Activated CD4-positive, alpha-beta T cell treated with anti-CD3 and anti-CD28 coated beads, Interleukin-2, amount 50 U/mL, for 1 hour (primary cell): ENCODE results near the gene HSPA1L.
A peak's percentile ranks its signal among the peaks of the same experiment; 100 is the strongest.

Source experiments
- DNase-seq: peaks from one replicate; pipeline ENCODE4 v3.0.0-alpha.2; 2020

HSPA1L gene

DNA sequence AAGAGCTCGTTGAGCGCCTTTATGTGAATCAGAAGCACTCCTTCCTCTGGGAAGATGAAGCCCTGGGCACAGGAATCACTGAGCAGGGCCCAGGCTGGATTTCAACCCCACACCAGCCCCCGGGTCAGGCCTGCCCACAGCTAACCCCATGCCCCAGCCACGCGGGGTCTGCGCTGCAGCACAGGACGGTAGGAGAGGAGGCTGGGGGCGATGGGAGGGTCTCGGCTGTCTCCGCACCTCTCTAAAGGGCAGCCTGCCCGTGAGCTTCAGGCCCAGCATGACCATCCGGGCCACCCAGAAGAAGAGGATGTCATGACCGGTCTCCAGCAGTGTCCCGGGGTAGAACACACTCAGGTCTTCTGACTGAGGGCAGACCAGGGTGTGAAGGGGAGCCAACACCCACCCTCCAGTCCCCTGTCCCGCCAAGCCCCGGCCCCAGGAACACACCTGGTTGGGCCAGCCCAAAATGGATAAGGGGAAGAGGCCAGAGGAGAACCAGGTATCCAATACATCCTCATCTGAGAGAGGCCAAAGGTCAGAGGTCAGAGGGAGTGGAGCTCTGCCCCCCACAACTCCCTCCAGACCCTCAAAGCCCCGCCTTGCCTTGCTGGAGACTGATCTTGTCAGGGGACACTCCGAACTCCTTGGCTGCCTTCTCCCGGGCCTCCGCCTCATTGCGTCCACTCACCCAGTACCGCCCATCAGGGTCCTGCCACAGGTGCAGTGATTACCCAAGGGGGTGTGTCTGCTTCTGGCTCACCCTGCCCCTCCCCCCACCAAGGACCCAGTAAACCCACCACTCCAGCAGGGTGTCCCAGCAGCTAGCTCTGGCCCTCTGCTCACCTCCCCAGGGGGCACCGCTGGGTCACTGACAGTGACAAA, 33.6 kb downstream of the HSPA1L start:
- no peak for DNase-seq

DNA sequence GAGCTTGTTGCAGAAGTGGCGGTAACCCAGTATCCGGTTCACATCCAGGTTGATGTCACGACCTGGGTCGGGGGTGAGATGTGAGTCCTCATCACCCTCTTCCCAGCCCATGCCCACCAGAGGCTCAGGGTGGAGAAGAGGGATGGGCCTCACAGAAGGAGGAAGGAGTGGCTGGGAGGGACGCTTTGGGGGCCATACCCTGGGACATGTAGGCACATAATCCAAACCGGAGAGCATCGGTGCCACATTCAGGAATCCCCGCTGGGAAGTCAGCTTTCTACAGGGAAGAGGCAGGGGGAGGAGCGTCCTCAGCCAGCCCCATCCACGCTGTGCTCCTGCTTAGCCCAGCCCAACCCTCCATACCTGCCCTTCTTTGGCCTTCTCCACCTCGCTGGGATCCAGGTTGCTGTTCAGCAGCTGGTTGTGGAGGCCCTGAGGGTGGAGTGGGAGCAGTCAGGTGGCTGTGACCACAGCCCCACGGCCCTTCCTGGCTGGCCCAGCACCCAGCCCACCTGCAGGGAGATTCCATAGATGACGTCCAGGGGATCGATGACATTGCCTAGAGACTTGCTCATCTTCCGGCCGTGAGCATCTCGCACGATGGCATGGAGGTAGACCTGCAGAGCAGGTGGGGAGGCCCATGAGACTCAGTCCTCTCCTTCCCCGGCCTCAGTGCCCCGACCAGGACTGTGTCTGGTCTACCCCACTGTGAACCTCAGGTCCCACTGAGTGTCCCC, 34.4 kb downstream of the HSPA1L start:
- DNase-seq: no peak

DNA sequence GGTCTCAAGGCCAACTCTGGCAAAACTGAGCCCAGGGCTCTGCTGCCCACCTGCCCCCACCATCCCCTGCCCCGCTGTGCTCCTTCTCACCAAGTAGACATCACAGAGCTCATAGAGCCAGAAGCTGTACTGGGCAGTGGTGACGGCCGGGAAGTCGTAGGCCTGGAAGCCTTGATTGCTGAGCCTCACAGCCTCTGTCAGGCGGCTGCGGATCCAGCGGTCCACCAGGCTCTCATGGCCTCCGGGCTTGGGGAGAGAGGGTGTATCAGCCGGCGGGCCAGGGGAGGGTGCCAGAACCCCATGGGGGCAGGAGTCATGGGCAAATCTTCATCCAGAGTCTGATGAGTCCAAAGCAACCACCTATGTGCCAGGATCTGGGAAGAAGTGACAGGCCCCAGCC, 35.2 kb downstream of the HSPA1L start:
- DNase-seq: no peak

DNA sequence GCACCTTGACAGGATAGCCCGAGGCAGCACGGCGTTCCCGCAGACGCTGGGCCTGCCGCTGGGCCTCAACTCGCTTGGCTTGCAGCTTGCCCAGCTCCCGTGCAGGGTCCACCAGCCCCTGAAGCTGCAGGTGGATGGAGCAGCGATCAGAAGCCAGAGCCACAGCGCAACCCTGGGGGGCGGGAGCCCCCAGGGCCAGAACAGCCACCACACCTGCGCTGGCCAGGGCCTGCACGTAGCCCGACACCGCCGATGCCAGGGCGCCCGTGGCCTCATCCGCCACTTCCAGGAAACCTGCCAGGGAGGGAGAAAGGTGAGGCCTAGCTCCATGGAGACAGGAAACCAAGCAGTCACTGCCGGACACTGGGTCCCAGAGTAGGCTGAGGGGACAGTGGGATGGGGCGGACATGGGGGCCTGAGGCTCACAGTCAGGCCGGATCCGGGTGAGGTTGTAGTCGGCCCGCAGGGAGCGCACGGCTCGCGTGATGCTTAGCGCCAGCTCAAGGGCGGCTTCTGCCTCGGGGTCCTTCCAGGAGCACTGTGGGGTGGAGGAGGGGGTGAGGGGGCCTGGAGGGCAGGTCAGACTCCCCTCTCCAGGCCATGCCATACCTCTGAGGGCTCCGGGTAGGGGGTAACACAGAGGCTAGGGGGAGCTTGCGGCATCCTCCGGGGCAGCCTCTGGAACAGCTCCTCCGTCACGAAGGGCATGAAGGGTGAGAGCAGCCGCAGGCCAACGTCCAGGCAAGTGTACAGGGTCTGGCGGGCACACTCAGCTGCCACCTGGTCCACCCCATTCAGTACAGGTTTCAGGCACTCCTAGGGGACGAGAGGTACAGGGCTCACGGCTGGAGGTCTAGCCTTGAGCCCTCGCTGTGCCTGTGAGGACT, 35.8 kb downstream of the HSPA1L start:
- DNase-seq: no peak

DNA sequence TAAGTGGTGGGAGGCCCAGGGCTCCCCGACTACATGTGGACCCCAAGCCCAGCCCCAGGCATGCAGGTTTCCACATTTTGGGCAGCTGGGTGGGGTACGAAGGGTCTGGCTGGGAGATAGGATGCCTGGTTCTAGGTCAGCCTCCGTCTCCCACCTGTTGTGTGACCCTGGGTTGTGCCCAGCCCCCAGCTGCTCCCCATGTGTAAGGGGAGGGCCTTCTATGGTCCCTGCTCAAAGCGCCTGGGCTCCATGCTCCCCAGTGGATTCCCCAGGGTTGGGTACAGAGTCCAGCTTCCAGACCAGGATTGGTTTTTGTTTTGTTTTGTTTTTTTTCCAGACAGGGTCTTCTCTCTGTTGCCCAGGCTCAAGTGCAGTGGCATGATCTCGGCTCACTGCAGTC, 36.9 kb downstream of the HSPA1L start:
- DNase-seq: no peak

DNA sequence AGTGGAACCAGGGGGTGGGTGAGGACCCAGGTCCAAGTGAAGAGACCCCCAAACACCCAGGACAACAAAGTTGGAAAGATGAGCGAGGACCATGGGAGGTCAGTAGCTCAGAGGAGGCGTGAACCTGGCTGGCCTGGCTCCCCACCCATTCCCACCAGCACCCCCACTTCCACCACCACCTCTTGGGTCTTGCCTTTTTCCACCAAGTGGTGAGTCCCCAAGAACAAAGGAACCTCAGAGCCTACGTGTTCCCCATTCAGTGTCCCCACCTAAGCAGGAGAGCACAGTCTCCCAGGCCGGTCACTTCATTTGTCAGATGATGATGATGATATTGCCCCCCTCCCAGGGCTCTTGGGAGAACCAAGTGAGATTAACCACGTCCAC, 37.4 kb downstream of the HSPA1L start:
- DNase-seq: no peak

DNA sequence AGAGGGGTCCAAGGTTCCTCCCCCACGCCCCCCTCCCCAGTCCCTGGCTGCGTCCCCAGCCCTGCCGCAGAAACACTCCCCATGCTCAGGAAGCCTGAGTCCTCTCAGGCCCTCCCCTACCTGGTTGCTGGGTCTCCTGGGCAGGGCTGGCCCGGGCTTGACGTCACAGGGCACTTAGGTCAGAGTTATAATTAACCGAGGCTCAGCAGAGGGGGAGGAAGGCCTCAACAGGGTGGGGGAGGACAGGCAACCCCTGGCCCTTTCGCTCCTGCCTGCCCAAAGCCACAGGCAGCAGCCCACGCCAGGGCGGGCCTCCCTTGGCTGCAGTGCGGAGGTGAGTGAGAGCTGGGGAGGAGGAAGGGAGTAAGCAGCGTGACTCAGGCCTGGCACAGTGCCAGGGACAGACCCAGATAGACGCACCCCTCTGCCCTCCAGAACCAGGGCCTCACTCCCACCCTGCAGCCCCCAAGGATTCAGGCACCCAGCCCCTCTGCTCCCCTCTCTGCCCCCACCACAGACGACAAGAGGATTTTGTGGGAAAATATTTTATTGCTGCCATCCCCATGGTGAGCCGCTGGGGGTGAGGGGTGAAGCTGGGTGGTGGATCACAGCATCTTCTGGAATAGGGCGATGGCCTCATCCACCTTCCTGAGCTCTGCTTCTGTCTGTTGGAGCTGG, 38.0 kb downstream of the HSPA1L start, which contains the start of gene VWA7:
Gene VWA7, minus strand, starts transcription at position 340 of the 678 bp plus-strand sequence. CDS start 549 bp downstream, outside the sequence.
- peak; percentile 60 for DNase-seq

DNA sequence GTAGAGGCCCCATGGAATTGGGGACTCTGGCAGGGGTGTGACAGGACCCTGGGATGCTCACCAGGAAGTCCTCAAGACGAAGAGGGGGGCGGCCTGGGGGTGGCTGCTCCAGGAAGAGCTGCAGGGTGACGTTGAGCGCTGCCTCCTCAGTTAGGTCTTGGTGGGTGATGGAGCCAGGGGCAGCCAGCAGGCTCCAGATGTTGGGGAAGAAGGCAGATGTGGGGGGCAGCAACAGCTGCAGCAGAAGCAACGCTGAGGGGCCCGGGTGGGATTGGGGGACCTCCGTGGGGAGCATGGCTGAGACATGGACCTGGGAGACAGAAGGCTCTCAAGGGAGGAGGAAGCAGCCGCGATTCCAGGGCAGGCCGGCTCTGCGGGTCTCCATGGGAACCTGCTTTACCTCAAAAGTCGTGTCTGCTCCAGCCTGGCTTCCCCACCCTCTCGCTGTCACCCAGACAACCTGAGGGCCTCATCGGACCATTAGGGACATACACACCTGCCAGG, 38.5 kb downstream of the HSPA1L start:
- no peak for DNase-seq

DNA sequence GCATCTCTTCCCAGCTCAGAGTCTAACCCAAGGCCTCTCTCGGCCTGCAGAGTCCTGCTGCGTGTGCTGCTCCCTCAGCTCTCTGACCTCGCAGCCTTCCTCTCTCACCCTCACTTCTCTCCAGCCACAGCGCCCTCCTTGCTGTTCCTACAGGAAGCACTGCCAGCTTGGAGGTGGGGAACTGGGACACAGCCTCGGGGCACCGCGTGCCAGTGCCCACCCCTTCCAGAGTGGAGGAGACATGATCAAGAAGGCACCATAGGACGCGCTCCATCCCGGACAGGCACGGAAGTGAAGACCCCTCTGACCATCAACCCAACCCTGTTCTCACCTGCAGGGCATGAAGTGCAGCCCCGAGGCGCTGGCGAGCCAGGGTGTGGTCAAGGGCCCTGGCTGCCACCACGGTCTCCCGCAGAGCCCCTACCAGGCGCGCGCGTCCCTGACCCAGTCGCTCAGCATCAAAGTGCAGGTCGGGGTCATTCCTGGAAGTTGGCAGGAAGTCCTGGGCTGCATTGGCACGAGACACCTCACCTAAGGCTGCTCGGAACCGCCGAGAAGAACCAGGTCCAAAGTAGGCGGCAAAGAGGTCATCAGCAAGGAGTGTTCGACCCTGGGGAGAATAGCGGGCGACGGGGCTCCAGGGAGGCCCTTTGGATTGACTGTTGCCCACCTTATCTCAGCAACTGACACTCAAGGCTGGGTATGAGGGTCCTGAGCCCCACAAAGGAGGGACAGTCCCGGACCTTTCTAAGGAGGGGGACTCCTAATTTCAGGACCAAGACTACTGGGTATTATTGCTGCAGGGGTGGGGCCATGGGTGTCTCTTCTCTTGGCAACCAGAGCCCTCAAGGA, 39.2 kb downstream of the HSPA1L start:
- no peak for DNase-seq

DNA sequence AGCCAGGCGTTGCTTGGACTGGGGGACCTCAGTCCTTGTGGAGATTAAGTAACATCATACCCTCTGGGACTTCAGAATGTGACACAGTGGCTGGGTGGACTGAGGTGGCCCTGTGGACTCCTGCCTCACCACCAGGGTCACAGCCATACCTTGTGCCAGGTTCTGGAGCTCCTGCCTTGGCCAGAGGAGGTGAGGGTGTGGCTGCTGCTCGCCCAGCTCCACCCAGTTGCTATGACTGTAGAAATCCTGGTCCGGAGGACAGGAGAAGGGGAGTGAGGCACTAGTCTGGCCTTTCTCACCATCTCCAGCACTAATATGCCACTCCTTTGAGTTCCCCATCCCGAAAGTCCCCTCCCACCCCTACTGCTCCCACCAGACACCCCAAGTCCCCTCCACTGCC, 39.9 kb downstream of the HSPA1L start:
- DNase-seq: no peak

DNA sequence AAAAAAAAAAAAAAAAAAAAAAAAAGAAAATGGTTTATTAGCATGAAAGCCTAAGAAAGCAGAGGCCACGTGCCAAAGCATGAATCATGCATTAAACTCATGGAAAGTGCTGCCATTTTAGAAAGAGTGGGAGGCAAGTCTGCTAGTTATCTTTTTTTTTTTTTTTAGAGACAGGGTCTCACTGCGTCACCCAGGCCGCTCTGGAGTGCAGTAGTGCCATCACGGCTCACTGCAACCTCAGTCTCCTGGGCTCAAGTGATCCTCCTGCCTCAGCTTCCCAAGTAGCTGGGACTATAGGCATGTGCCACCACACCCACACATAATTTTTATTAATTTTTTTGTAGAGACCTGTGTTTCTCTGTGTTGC, 43.1 kb downstream of the HSPA1L start:
- no peak for DNase-seq

DNA sequence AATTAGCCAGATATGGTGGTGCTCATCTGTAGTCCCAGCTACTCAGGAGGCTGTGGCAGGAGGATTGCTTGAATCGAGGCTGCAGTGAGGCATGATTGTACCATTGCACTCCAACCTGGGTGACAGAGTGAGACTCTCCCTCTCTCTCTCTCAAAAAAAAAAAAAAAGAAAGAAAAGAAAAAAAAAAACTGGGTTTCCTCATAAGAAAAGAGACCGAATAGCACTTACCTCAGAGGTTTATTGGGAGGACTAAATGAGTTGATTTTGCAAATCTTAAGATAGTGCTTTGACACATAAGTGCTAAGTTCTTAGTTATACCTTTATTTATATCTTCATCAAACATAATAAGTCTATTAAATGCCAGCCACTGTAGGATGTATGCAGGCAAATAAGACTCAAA, 44.2 kb downstream of the HSPA1L start:
- DNase-seq: no peak

DNA sequence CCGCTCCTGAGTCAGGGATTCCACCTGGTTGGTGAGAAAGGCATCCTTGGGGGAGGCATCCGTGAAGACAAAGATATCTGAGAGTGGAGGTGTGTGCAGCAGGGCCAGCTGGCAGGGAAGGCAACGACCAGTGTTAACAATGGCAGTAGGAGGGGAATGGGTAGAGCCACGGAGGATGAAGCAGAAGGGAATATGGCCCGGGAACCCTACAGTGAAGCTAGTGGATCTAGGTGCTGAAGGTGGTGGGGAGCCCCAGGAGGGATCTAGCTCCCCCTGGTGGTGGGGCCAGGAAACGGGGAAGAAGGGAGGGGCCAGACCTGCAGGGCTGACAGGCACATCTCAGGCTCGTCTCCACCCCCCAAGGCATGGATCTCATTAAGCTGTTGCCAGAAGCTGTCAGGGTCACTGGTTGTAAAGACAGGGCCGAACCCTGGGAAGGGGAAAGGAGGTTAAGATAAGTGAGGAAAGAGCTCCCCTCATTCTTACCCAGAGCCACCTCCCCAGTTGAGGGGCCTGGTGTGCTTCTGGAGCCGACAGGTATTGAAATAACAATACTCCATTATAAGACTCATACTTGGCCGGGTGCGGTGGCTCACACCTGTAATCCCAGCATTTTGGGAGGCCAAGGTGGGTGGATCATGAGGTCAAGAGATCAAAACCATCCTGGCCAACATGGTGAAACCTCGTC, 45.3 kb downstream of the HSPA1L start:
- DNase-seq: peak; percentile 81

DNA sequence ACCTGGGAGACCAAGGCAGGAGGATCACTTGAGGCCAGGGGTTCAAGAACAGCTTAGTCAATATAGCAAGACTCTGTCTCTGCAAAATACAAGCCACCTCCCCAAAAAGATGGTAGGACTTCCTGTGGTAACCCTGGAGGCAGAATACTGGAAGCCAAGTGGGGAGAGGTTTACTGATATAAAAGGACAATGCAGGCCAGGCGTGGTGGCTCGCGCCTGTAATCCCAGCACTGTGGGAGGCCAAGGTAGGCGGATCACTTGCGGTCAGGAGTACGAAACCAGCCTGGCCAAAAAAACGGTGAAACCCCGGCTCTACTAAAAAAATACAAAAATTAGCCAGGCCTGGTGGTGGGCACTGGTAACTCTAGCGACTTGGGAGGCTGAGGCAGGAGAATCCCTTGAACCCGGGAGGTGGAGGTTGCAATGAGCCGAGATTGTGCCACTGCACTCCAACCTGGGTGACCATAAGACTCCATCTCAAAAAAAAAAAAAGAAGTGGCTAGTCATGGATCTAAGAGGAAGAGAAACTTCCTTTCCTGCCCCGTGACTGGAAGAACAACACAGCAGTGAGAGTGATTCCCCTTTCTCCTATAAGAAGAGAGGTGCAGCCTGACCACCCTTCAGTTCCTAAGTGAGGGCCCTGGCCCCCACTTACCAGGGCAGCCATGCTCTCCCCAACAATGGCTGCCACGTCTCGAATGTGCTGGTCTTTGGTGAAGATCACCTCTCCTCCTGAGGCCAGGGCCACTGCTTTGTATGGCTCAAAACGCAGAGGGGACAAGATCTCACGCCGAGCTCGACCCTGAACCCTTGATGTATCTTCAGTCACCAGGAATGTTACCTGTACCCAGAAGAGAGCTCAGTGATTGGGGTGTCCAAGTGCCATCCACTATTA, 46.5 kb downstream of the HSPA1L start:
- DNase-seq: no peak

DNA sequence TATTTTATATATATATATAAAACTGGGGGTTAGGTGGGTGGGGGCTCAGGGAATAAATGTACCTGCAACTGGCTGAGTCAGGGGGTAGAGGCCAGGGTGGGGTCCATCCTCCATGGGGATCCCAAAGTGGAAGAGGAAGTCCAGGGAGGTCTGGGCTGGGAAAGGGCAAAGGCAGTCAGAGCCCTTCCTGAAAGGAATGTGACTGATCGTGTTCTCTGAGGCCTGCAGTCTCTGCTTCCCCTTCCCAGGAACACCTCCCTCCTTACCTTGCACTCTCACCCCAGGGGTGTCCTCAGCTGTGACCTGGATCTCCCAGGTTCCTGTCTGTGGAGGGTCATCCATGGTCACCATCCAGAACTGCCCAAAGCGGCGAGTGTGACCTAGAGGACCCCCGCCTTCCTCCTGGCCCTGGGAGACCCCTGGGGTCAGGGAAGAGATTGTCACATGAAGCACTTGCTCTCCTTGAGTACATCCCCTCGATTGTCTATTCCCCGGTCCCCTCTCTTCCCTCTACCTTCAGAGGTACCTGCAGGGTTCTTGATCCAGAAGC, 47.9 kb downstream of the HSPA1L start:
- no peak for DNase-seq

DNA sequence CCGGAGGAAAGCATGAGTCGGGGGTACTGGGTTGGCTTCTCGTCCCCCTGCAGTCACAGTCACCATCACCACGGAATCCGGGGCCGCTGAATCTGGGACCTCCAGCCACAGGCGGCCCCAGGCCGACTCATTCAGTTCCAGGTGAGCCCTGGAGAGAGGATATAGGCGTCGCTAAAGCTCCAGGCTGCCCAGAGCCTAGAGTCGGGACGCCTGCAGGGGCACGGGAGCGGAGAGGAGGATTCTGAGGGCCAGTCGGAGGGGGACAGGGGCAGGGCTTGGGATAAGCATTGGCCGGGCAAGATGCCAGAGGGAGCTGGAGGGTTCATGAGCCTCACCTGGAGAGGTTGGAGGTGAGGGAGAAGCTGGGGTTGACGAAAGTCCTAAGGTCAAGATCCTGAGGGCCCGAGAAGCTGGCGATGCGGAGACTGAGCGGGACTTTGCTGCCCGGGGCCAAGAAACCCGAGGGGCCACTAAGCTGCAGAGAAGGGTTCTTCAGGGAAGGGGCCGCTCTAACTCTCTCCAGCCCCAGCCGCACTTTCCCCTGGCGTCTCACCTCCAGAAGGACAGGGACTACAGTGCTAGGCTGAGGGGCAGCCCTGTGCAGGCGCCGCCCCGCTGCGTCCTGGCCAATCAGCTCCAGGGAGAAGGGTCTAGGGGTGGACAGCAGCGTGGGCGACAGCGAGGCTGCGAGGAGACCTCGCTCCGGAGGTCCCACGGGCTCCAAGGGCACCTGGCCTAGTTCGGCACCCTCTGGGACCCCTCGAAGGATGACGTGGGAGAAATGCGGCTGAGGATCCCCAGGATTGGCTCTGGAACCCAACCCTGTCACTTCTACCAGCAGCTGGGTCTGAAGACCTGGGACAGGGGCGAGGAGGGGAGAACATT, 48.9 kb downstream of the HSPA1L start:
- DNase-seq: no peak

DNA sequence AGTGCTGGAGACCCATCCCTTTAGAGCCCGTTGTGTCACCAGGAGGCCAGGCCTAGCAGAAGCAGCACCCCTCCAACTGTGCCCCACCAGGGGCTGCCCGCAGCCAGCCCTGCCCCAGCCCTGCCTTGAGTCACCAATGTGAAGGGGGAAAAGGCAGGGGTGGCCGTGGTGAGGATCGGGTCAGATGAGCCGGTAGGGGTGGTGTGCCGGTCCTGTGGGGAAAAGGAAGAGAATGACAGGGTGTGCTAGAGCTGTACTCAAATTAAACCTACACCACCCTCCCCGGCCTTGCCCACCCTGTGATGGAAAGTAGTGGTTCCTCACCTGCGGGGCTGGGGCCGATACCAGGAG, 49.5 kb downstream of the HSPA1L start:
- no peak for DNase-seq

DNA sequence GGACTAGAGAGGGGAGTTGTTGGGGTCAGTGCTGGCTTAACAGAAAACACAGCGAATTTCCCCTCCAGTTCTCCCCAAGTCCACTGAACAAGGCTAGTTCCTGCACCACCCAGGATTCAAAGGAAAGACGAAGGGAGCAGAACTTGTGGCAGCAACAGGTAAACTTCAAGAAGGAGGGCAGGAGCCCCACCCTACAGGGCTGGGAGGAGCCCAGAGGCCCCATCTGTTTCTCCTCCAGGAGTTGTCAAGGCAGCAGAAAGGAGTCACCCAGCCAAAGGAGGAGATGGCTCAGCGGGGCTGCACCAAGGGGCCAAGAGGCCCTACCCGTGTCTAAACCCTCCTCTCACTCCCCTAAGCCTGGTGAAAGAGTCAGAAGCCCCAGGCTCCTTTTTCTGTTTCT, 50.9 kb downstream of the HSPA1L start:
- DNase-seq: no peak

DNA sequence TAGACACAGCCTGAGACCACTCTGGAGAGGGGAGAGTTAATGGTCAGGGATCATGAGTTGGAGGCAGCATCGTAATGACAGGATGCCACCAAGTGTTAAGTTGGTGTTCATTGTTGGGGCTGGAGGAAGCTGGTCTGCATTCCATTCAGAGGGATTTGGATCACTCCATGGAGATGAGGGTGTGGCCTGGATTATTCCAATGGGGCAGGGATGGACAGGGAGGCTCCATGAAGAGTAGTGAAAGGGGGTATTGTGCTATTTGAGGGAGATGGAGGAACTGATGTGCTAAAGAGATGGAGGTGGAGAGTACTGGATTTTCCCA, 51.5 kb downstream of the HSPA1L start:
- DNase-seq: no peak
